Neural progenitor cell (in vitro differentiated cells): Measurements from ENCODE around the gene ADD3. TPM values are rescaled to one million over a fixed set of nuclear protein-coding genes. Genes with fewer than 3 reads are reported as not detected.

Experiments used
- DNase-seq: peaks from one replicate; pipeline ENCODE4 v3.0.0-alpha.2; 2016; ENCODE audit warnings: low spot score
- H2AFZ ChIP-seq: fragments of 200-600 bp; sonication (generic); replicated peaks from 2 replicates; pipeline ENCODE4 v1.6.1; 2016; ENCODE audit warnings: antibody characterized with exemption
- H3F3A ChIP-seq: fragments of 200-600 bp; sonication (generic); 2 replicates; pipeline ENCODE4 v1.6.1; 2016; ENCODE audit warnings: antibody characterized with exemption, low read depth
- H3K27ac ChIP-seq: fragments of 200-600 bp; sonication (generic); 2 replicates; pipeline ENCODE4 v1.5.1; 2016; ENCODE audit warnings: mild to moderate bottlenecking
- H3K27me3 ChIP-seq: fragments of 200-600 bp; sonication (generic); 2 replicates; pipeline ENCODE4 v1.6.1; 2016; ENCODE audit warnings: mild to moderate bottlenecking, moderate library complexity
- H3K36me3 ChIP-seq: fragments of 200-600 bp; sonication (generic); 2 replicates; pipeline ENCODE4 v1.5.1; 2016
- H3K4me1 ChIP-seq: fragments of 200-600 bp; sonication (generic); 2 replicates; pipeline ENCODE4 v1.6.1; 2016; ENCODE audit warnings: mixed run types
- H3K4me2 ChIP-seq: fragments of 200-600 bp; sonication (generic); 2 replicates; pipeline ENCODE4 v1.6.1; 2016
- H3K4me3 ChIP-seq: fragments of 200-600 bp; sonication (generic); 2 replicates; pipeline ENCODE4 v1.5.1; 2016
- H3K79me2 ChIP-seq: fragments of 200-600 bp; sonication (generic); 2 replicates; pipeline ENCODE4 v1.6.1; 2016; ENCODE audit warnings: low read depth
- H3K9ac ChIP-seq: fragments of 200-600 bp; sonication (generic); 2 replicates; pipeline ENCODE4 v1.6.1; 2016
- H3K9me3 ChIP-seq: fragments of 200-600 bp; sonication (generic); 2 replicates; pipeline ENCODE4 v1.5.1; 2016; ENCODE audit warnings: low read depth
- H4K20me1 ChIP-seq: fragments of 200-600 bp; sonication (generic); 2 replicates; pipeline ENCODE4 v1.6.1; 2016; ENCODE audit warnings: low read depth
- H3K27ac Mint-ChIP-seq: 3 replicates; pipeline ENCODE4 v1.8.0; 2021; ENCODE audit warnings: mixed read lengths
- H3K27me3 Mint-ChIP-seq: 2 replicates; pipeline ENCODE4 v1.8.0; 2022; ENCODE audit warnings: low read depth, mild to moderate bottlenecking, inconsistent platforms, moderate library complexity, mixed read lengths; ENCODE audit not compliant: insufficient read depth
- H3K36me3 Mint-ChIP-seq: 3 replicates; pipeline ENCODE4 v1.8.0; 2021; ENCODE audit warnings: mixed read lengths
- H3K4me1 Mint-ChIP-seq: 3 replicates; pipeline ENCODE4 v1.8.0; 2021; ENCODE audit warnings: mixed read lengths
- H3K4me3 Mint-ChIP-seq: 3 replicates; pipeline ENCODE4 v1.8.0; 2021; ENCODE audit warnings: mild to moderate bottlenecking, moderate library complexity, mixed read lengths
- H3K9me3 Mint-ChIP-seq: 3 replicates; pipeline ENCODE4 v1.8.0; 2020; ENCODE audit warnings: mixed read lengths
- CTCF ChIP-seq: fragments of 200-600 bp; sonication (generic); IDR thresholded peaks from 2 replicates; pipeline ENCODE4 v1.5.1; 2017; ENCODE audit warnings: antibody characterized with exemption, mild to moderate bottlenecking
- EZH2 ChIP-seq: fragments of 200-600 bp; sonication (generic); IDR thresholded peaks from 2 replicates; pipeline ENCODE4 v1.6.1; 2017; ENCODE audit warnings: antibody characterized with exemption, mild to moderate bottlenecking, moderate library complexity
- EZH2phosphoT487 ChIP-seq: fragments of 200-600 bp; sonication (generic); IDR thresholded peaks from 2 replicates; pipeline ENCODE4 v1.6.1; 2017; ENCODE audit warnings: antibody characterized with exemption
- small RNA-seq: library from RNA; depleted of rRNA; stranded (forward); fragments of <200 nt; gene quantifications from one replicate; pipeline ENCODE3, GENCODE V24; 2015
- total RNA-seq: library from RNA; depleted of rRNA; stranded (reverse); fragments of >200 nt; gene quantifications from 2 replicates; pipeline ENCODE4 v1.2.3, GENCODE V29; 2015; ENCODE audit warnings: low replicate concordance

The ADD3 gene
- total RNA-seq, 1 donor from 2014 or later, result 345 TPM

GRCh38 chr10:110181451-110181850 lies 173.7 kb downstream of the ADD3 start:
- Histone ChIP-seq H3K4me3 (no peak overlapping the region), H3K27ac (peak overlapping the region; percentile 9), H3K36me3 (no peaks in the 10 kb centered on the region), H3K4me2 (peak overlapping the region; percentile 33), H3K9ac (no peak overlapping the region), H3K79me2 (no peaks in the 10 kb centered on the region), H3K27me3 (peaks cover 6% of the 10 kb centered on the region), H2AFZ (no peak overlapping the region), H3K4me1 (peaks cover 10% of the 10 kb centered on the region), H3K9me3 (no peaks in the 10 kb centered on the region), H3F3A (peaks cover 12% of the 10 kb centered on the region), H4K20me1 (no peaks in the 10 kb centered on the region)
- TF ChIP-seq EZH2, result no peak
- TF ChIP-seq EZH2phosphoT487, result no peak
- no peak for TF ChIP-seq CTCF
- peaks cover 7% of the 10 kb centered on the region for H3K27me3 Mint-ChIP-seq
- H3K9me3 Mint-ChIP-seq, result peaks cover 5% of the 10 kb centered on the region
- no peaks in the 10 kb centered on the region for H3K36me3 Mint-ChIP-seq
- no peak overlapping the region for H3K4me3 Mint-ChIP-seq
- no peak overlapping the region for H3K27ac Mint-ChIP-seq
- DNase-seq, result peak; percentile 33
- H3K4me1 Mint-ChIP-seq, result peaks cover 2% of the 10 kb centered on the region

- Histone ChIP-seq H3K9ac (no peak overlapping the region), H4K20me1 (no peaks in the 10 kb centered on the region), H3K9me3 (no peaks in the 10 kb centered on the region), H2AFZ (no peak overlapping the region), H3K27ac (no peak overlapping the region), H3K4me1 (peaks cover 9% of the 10 kb centered on the region), H3K4me3 (no peak overlapping the region), H3K4me2 (no peak overlapping the region), H3K36me3 (no peaks in the 10 kb centered on the region), H3K79me2 (no peaks in the 10 kb centered on the region), H3K27me3 (peaks cover 4% of the 10 kb centered on the region), H3F3A (peaks cover 12% of the 10 kb centered on the region)
- H3K27me3 Mint-ChIP-seq, result peaks cover 7% of the 10 kb centered on the region
- no peak overlapping the region for H3K27ac Mint-ChIP-seq
- no peaks in the 10 kb centered on the region for H3K4me1 Mint-ChIP-seq
- no peak for DNase-seq
- H3K36me3 Mint-ChIP-seq, result no peaks in the 10 kb centered on the region
- peaks cover 5% of the 10 kb centered on the region for H3K9me3 Mint-ChIP-seq
- no peak for TF ChIP-seq EZH2
- TF ChIP-seq CTCF, result no peak
- TF ChIP-seq EZH2phosphoT487, result no peak
- H3K4me3 Mint-ChIP-seq, result no peak overlapping the region
Observed at GRCh38 chr10:110181911-110182310, 174.1 kb downstream of the ADD3 start.

DNA sequence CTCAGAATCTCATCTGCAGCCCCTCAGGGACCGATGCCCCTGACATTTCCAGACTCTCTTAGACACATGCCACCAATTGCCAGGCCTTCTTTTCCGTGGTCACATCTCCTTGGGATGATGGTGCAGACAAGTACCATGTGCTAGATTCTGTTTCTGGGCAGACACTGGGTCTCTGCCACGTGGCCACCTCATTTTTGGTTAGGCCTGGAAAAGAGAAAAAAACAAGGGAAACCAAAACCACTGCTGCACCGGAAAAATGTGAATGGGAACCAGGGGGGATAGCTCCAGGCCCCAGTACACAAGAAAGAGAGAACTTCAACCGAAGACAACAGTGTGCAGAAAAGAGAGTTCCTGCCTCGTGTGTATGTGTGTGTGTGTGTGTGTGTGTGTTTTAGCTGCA lies 176.6 kb downstream of the ADD3 start:
- Histone ChIP-seq H3K4me2 (no peak overlapping the region), H4K20me1 (no peaks in the 10 kb centered on the region), H3K79me2 (no peaks in the 10 kb centered on the region), H3K4me1 (peaks cover 9% of the 10 kb centered on the region), H3K36me3 (no peaks in the 10 kb centered on the region), H3K9me3 (no peaks in the 10 kb centered on the region), H3K27me3 (peaks cover 10% of the 10 kb centered on the region), H2AFZ (no peak overlapping the region), H3F3A (peaks cover 12% of the 10 kb centered on the region), H3K27ac (no peak overlapping the region), H3K9ac (no peak overlapping the region), H3K4me3 (no peak overlapping the region)
- no peaks in the 10 kb centered on the region for H3K4me1 Mint-ChIP-seq
- H3K27me3 Mint-ChIP-seq, result peaks cover 2% of the 10 kb centered on the region
- no peak for DNase-seq
- H3K4me3 Mint-ChIP-seq, result no peak overlapping the region
- H3K27ac Mint-ChIP-seq, result no peak overlapping the region
- H3K9me3 Mint-ChIP-seq, result no peaks in the 10 kb centered on the region
- no peak for TF ChIP-seq CTCF
- TF ChIP-seq EZH2, result no peak
- TF ChIP-seq EZH2phosphoT487, result no peak
- H3K36me3 Mint-ChIP-seq, result no peaks in the 10 kb centered on the region

Small RNA genes within 50 kb of the gene (small RNA-seq; reads per million reads assigned to genes)
- gene SNRPGP12, result not detected

Other genes starting within 250 kb of the ADD3 start
- gene XPNPEP1, start 84.5 kb upstream of the ADD3 start, total RNA-seq, result 94.8 and 113 TPM in 2 replicates
- gene MXI1, start 199.6 kb downstream of the ADD3 start, total RNA-seq, result 18.2 and 23.5 TPM in 2 replicates